Activated CD8-positive, alpha-beta memory T cell treated with anti-CD3 and anti-CD28 coated beads, Interleukin-2, amount 10 ng/mL, durations not matched to agents 7 days and 5 days (primary cell): Measurements from ENCODE around the gene CCDC181. TPM values are rescaled to one million over a fixed set of nuclear protein-coding genes. Genes with fewer than 3 reads are reported as not detected.

Experiments
- ATAC-seq: fragments of 150-1000 bp; cut with Tn5 transposase; one replicate; pipeline ENCODE4 v1.10.0; 2021; ENCODE audit warnings: moderate library complexity
- CTCF ChIA-PET: fragments of 350-600 bp; sonication (Branson Sonifier 250); formaldehyde crosslinking; loops from one replicate; lab custom pipeline; 2021; ENCODE audit warnings: antibody characterized with exemption; lab: Charles Lee
- DNase-seq: peaks from one replicate; pipeline ENCODE4 v3.0.0-alpha.2; 2020
- H3K27ac Mint-ChIP-seq: one replicate; pipeline ENCODE4 v1.8.0; 2021; ENCODE audit warnings: mild to moderate bottlenecking, mixed read lengths
- H3K27me3 Mint-ChIP-seq: one replicate; pipeline ENCODE4 v1.8.0; 2021; ENCODE audit warnings: mixed read lengths
- H3K36me3 Mint-ChIP-seq: one replicate; pipeline ENCODE4 v1.8.0; 2021; ENCODE audit warnings: mild to moderate bottlenecking, mixed read lengths
- H3K4me1 Mint-ChIP-seq: one replicate; pipeline ENCODE4 v1.8.0; 2021; ENCODE audit warnings: mixed read lengths
- H3K4me3 Mint-ChIP-seq: one replicate; pipeline ENCODE4 v1.8.0; 2021; ENCODE audit warnings: mild to moderate bottlenecking, moderate library complexity, mixed read lengths
- H3K9me3 Mint-ChIP-seq: one replicate; pipeline ENCODE4 v1.8.0; 2022; ENCODE audit warnings: low read depth, mixed read lengths
- total RNA-seq, 2 experiments: library from RNA; stranded (reverse); gene quantifications; one replicate each; pipeline ENCODE4 v1.2.3, GENCODE V29; 2021

CCDC181 gene
- total RNA-seq, 2 experiments from 2014 or later = 0.19 TPM; not detected in 1

DNA sequence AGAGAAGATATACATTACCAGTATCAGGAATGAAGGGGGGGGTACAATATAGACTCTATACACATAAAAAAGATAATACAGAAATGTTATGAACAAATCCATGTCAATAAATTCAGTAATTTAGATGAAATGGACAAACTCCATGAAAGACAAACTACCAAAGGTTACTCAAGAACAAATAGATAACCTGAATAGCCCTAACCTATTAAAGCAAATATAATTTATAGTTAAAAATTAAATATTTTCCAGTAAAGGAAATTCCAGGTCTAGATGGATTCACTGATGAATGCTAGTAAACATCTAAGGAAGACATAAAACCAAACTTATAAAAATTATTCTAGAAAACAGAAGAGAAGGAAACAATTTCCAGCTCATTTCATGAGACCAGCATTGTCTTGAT, 46.1 kb downstream of the CCDC181 start:
- Mint-ChIP-seq H3K4me1 (peaks cover 3% of the 10 kb centered on the region), H3K36me3 (peaks cover 52% of the 10 kb centered on the region), H3K4me3 (no peak overlapping the region), H3K9me3 (no peaks in the 10 kb centered on the region), H3K27me3 (no peaks in the 10 kb centered on the region), H3K27ac (no peak overlapping the region)
- DNase-seq (no peak), ATAC-seq (no peak)
- CTCF ChIA-PET = no interaction called here

DNA sequence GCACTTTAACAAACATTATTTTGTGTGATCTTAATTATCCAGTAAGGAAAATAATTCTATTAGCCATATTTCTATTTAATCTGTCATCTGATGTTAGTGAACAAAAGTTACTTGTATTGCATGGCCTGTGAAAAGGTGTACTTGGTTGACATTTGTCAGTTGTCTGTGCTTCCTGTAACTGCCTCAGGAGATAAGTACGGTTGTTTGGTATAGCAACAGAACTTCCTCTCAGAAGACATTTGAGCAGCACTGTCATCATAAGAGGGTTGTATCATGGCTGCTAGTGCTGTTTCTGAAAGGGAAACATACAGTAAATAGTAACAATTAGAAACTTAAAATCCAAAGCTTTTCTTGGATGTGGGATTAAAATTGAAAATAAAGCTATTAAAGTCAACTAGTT, 55.9 kb downstream of the CCDC181 start:
- Mint-ChIP-seq H3K4me1 (peaks cover 31% of the 10 kb centered on the region), H3K36me3 (peaks cover 37% of the 10 kb centered on the region), H3K9me3 (no peaks in the 10 kb centered on the region), H3K27ac (peak overlapping the region; percentile 78), H3K4me3 (peak overlapping the region; percentile 64), H3K27me3 (no peaks in the 10 kb centered on the region)
- CTCF ChIA-PET = no interaction called here
- no peak for ATAC-seq
- DNase-seq = no peak

DNA sequence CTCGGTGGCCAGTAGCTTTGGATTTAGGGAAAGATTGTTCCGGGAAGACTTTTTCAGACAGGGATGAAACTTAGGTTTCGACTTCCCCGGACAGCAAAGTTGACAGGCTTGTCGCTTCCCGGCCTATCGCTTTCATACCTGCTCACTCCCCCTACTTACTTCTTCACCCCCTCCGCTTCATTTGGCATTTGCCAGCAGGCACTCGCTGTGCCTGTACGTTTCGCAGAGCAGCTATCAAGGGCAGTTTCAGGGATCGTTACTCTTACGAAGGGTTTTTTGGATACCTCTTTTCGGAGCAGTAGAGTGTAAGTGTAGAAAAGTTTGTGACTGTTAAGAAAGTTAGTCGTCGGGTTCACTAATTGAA, 58.9 kb downstream of the CCDC181 start:
- Mint-ChIP-seq H3K36me3 (peaks cover 34% of the 10 kb centered on the region), H3K27ac (no peak overlapping the region), H3K9me3 (peaks cover 4% of the 10 kb centered on the region), H3K4me1 (peaks cover 30% of the 10 kb centered on the region), H3K4me3 (no peak overlapping the region), H3K27me3 (no peaks in the 10 kb centered on the region)
- peak; percentile 21 for ATAC-seq
- DNase-seq = peak; percentile 70
- CTCF ChIA-PET = interaction anchor here (1.0 kb wide), 1 partner anchor 25 kb away, joined by 4 read pairs; no protein-coding TSS in a partner anchor

DNA sequence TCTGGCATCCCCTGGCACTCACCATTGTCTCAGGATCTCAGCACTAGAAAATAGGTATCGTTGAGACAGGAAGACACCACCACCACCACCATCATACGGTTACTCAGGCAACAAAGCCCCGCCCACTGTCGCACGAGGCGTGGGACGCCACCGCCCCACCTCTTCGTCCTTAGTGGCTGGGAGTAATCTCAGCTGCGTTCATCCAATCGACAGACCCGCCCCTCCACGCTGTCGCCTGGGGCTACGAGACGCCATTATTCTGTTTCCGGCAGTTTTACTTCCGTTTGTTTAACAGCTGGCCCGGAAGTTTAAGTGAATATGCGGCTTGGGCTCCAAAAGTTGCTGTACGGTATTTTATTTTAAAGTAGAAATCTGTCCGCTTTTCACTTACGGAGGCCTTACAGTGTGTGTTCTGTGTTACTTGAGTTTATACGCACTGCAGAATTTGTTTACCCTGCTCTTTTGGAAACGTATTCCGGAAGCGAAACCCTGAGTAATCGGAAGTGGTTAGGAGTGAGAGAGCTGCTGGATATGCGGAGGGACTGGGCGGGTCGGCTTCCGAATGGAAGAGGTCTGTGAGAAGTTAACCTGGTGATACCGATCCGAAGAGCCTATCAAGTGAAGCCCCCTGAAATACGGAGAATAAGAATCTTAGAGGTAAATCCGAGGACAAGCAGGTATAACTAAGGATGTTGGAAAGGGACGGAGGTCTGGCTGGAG, 59.4 kb downstream of the CCDC181 start, which contains the start of the genes BLZF1 and NME7:
TSS of gene BLZF1 (plus strand) at position 510 of the 720 bp plus-strand sequence. CDS start 1,328 bp downstream, outside the sequence.
TSS of gene NME7 (minus strand) at position 112 of the 720 bp plus-strand sequence. CDS start at position 25, 87 bp downstream.
- Mint-ChIP-seq H3K9me3 (peaks cover 4% of the 10 kb centered on the region), H3K36me3 (peaks cover 28% of the 10 kb centered on the region), H3K27ac (no peak within 1 kb of the TSS), H3K4me1 (peaks cover 27% of the 10 kb centered on the region), H3K4me3 (no peak within 1 kb of the TSS), H3K27me3 (no peaks in the 10 kb centered on the region)
- DNase-seq (peak; percentile 99), ATAC-seq (peak; percentile 91)
- CTCF ChIA-PET = interaction anchor here (0.7 to 1.5 kb wide), 4 partner anchors 12 to 1025 kb away, joined by 3 to 6 read pairs (median 4); no protein-coding TSS in a partner anchor

DNA sequence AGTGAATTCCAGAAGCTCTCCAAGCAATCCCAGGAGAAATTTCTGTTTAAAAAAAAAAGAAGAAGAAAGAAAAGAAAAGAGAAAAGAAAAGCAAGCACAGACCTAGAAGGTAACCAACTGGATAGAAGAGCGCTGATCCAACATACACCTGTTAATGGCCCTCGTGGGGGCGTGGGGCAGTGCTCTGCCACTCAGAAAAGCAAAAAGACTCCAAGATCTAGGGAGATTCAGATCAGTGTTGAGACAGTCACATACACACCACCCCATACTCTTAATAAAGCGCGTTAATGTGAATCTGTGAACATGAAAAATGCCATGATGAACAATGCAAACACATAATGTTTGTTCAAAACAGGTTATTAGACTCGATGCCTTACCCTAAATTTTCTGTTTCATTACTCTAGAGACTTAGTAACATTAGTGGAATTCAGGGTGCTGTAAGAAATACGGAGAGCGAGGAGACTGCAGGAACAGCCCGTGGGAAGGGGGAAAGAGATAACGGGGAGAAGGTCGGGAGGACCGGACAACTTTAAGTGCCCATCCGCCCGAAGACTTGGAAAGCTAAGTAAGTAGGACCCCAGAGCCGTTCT, 60.1 kb downstream of the CCDC181 start:
- DNase-seq (no peak), ATAC-seq (no peak)
- CTCF ChIA-PET = interaction anchor here (0.7 to 1.5 kb wide), 4 partner anchors 12 to 1025 kb away, joined by 3 to 6 read pairs (median 4); no protein-coding TSS in a partner anchor
- H3K27ac Mint-ChIP-seq = no peak overlapping the region
- H3K27me3 Mint-ChIP-seq = no peaks in the 10 kb centered on the region
- peaks cover 4% of the 10 kb centered on the region for H3K9me3 Mint-ChIP-seq
- peaks cover 33% of the 10 kb centered on the region for H3K36me3 Mint-ChIP-seq
- H3K4me3 Mint-ChIP-seq = no peak overlapping the region
- peaks cover 32% of the 10 kb centered on the region for H3K4me1 Mint-ChIP-seq

DNA sequence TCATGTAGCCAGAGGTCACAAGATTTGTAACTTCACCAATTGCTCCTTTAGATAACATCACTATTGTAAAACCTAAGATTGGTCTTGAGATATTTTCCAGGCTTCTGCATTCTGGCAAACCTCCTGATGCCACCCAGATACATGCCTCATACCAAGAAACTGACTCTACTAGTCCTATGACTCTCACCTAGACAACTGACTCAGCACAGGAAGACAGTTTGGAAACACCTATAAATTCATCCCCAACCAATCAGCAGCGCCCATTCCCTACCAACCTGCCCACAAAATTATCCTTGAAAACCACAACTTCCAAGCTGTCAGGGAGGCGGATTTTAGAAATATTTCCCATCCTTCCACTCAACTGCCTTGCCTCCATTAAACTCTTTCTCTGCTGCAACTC, 62.3 kb downstream of the CCDC181 start:
- ATAC-seq (no peak), DNase-seq (peak; percentile 45)
- peaks cover 4% of the 10 kb centered on the region for H3K9me3 Mint-ChIP-seq
- CTCF ChIA-PET = interaction anchor here (0.6 kb wide), 1 partner anchor 761 kb away, joined by 3 read pairs; no protein-coding TSS in a partner anchor
- peaks cover 19% of the 10 kb centered on the region for H3K36me3 Mint-ChIP-seq
- H3K4me1 Mint-ChIP-seq = peaks cover 25% of the 10 kb centered on the region
- H3K27me3 Mint-ChIP-seq = no peaks in the 10 kb centered on the region
- no peak overlapping the region for H3K27ac Mint-ChIP-seq
- peak overlapping the region; percentile 4 for H3K4me3 Mint-ChIP-seq

DNA sequence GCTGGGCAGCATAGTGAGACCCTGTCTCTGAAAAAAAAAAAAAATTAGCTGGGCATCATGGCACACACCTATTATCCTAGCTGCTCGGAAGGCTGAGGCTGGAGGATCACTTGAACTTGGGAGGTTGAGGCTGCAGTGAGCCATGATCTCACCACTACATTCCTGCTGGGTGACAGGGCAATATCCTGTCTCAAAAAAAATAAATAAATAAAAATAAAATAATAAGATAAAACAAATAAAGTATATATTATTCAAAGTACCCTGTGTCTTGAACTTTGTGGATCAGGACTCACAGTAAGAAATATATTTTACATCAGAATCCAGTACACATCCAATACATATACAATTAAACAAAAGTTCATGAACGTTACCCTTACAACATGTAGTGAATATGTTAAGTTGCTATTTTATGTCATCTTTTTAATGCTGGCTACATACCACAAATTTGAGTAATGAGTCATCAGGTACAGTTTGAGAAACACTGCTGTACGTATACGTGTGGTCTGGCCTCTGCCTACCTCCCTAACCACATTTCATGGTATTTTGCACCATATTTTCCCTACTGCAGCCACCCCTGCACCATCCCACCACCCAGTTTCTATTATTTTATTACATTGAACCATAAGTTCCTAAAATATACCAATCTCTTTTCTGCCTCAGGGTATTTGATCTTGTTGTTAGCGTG, 64.1 kb downstream of the CCDC181 start:
- H3K9me3 Mint-ChIP-seq = peaks cover 4% of the 10 kb centered on the region
- no peaks in the 10 kb centered on the region for H3K27me3 Mint-ChIP-seq
- H3K4me3 Mint-ChIP-seq = peak overlapping the region; percentile 30
- H3K4me1 Mint-ChIP-seq = peaks cover 22% of the 10 kb centered on the region
- DNase-seq (peak; percentile 70), ATAC-seq (peak; percentile 28)
- peaks cover 13% of the 10 kb centered on the region for H3K36me3 Mint-ChIP-seq
- CTCF ChIA-PET = interaction anchor here (2.3 kb wide), 1 partner anchor 15 kb away, joined by 13 read pairs; no protein-coding TSS in a partner anchor
- peak overlapping the region; percentile 84 for H3K27ac Mint-ChIP-seq

DNA sequence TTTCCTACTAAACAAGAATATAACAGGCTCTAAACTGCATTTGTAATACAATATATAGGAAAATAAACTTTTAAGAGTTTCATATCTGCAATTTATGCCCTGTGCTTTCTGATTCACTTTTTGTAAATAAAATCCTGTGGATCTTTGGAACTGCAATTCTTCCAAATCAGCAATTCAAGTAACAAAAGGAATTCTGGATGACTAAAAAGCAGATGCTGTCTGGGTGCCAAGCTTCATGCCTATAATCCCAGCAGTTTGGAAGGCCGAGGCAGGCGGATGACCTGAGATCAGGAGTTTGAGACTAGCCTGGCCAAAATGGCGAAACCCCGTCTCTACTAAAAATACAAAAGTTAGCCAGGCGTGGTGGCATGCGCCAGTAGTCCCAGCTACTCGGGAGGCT, 66.0 kb downstream of the CCDC181 start:
- Mint-ChIP-seq H3K36me3 (peaks cover 13% of the 10 kb centered on the region), H3K27me3 (no peaks in the 10 kb centered on the region), H3K4me1 (peaks cover 22% of the 10 kb centered on the region), H3K27ac (peak overlapping the region; percentile 11), H3K4me3 (no peak overlapping the region), H3K9me3 (peaks cover 4% of the 10 kb centered on the region)
- CTCF ChIA-PET = interaction anchor here (1.7 to 2.3 kb wide), 2 partner anchors 13 to 1019 kb away, joined by 5 to 13 read pairs; no protein-coding TSS in a partner anchor
- DNase-seq (no peak), ATAC-seq (no peak)

DNA sequence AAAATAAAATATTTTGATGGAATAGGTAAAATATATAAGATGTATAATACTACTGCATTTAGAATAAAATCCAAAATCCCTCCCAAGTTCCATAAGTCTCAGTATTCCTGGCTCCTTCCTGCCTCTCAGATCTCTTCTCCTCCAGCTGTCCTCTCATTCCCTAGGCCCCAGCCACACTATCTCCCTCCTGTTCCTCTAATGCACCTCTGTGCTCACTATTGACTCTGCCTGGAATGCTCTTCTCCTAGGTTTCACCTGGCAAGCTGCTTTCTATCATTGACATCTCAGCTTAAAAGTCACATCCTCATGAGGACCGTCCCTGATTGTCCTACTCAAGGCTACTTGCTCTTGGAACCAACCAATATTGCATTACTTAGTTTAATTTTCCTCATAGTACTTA, 66.9 kb downstream of the CCDC181 start:
- CTCF ChIA-PET = interaction anchor here (1.3 kb wide), 1 partner anchor 12 kb away, joined by 10 read pairs; no protein-coding TSS in a partner anchor
- no peak for DNase-seq
- H3K9me3 Mint-ChIP-seq = peaks cover 4% of the 10 kb centered on the region
- H3K4me1 Mint-ChIP-seq = peaks cover 22% of the 10 kb centered on the region
- peaks cover 13% of the 10 kb centered on the region for H3K36me3 Mint-ChIP-seq
- ATAC-seq = no peak
- H3K4me3 Mint-ChIP-seq = no peak overlapping the region
- no peak overlapping the region for H3K27ac Mint-ChIP-seq
- no peaks in the 10 kb centered on the region for H3K27me3 Mint-ChIP-seq

DNA sequence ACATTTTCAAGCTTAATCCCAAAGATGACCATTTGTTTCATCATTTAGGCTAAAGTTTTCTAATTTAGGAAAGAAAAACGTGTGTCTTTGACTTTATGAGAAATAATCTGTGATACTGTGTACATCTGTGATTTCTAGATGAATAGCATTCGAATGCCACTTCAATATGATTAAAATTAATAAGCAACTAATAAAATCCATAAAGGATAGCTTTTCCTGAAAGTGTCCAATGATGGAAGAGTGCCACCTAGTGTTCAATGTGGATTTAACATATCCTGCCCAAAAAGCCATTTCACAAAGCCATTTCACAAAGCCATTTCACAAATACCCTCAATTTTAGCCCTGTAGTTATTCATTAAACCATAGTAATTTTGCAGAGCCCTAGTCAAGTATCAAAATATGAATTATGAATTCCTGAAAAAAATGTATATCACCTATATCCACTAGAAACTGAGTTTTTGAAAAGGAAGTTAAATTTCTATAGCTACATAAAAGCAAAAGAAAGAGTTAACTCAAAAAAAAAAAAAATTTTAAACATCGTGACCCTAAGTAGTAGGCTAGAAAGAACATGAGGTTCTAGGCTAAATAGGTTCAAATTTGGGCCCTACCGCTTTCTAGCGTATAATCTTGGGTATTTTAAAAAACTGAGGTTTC, 78.8 kb downstream of the CCDC181 start:
- CTCF ChIA-PET = interaction anchor here (0.7 to 4.1 kb wide), 21 partner anchors 9 to 1113 kb away, joined by 3 to 39 read pairs (median 3); no protein-coding TSS in a partner anchor
- no peaks in the 10 kb centered on the region for H3K27me3 Mint-ChIP-seq
- DNase-seq (no peak), ATAC-seq (no peak)
- H3K4me1 Mint-ChIP-seq = peaks cover 17% of the 10 kb centered on the region
- H3K27ac Mint-ChIP-seq = no peak overlapping the region
- no peak overlapping the region for H3K4me3 Mint-ChIP-seq
- H3K36me3 Mint-ChIP-seq = peaks cover 18% of the 10 kb centered on the region
- H3K9me3 Mint-ChIP-seq = no peaks in the 10 kb centered on the region

DNA sequence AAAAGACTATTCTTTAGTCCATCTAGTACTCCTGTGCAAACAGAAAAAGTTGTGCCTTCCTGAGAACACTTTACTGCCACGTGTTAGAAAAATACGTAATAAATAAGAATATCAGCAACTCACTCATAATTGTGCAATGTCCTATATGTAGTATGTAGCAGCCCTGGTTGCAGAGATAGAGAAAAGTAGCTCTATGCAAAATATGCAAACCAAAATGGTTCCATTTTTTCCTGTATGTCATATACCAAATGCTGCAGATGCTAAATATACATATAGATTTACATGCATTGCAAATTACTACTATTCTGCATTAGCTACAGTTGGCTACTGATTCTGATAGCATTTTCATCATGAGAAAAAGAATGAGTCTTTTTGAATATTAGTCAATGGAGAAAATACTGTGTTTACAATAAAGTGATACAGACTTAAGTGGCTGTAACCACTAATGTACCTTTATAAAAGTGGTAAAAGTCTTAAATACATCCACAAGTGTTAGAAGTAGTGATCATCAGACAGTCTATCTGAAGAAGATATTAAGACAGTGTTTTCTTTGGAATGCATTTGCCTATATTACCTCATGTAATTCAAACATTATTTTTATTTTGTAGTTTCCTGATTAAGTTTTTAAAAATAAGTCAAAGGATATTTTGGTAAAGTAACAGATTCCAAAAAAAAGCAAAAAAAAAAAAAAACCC, 79.4 kb downstream of the CCDC181 start:
- Mint-ChIP-seq H3K27ac (no peak overlapping the region), H3K36me3 (peaks cover 13% of the 10 kb centered on the region), H3K27me3 (no peaks in the 10 kb centered on the region), H3K4me1 (peaks cover 17% of the 10 kb centered on the region), H3K9me3 (no peaks in the 10 kb centered on the region), H3K4me3 (no peak overlapping the region)
- no peak for DNase-seq
- no peak for ATAC-seq
- CTCF ChIA-PET = interaction anchor here (0.7 to 4.1 kb wide), 19 partner anchors 8 to 1113 kb away, joined by 3 to 39 read pairs (median 4); no protein-coding TSS in a partner anchor

DNA sequence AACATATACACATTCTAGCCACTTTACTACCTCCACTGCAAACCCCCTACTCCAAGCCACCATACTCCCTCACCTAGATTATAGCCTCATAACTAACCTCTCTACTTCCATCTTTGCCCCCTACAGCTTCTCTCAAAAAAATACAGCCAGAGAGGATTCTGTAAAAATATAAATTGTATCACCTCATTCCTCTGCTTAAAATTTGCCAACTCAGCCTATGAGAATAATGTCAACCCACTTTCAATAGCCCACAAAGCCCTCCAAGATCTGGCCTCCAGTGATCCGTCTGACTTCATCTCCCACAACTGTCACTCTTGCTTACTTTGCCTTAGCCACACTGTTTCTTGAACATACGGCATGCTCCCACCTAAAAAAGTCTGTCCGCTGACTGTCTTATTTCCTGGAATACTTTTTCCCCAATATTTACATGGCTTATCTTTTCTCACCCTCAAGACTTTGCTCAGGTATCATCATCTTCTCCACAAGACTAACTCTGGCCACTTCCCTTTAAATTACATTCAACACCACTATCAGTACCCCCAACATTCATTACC, 81.2 kb downstream of the CCDC181 start:
- Mint-ChIP-seq H3K27me3 (no peaks in the 10 kb centered on the region), H3K36me3 (peaks cover 6% of the 10 kb centered on the region), H3K27ac (no peak overlapping the region), H3K4me1 (peaks cover 4% of the 10 kb centered on the region), H3K4me3 (no peak overlapping the region), H3K9me3 (no peaks in the 10 kb centered on the region)
- CTCF ChIA-PET = interaction anchor here (3.6 to 4.1 kb wide), 2 partner anchors 16 to 742 kb away, joined by 13 to 39 read pairs; no protein-coding TSS in a partner anchor
- ATAC-seq = no peak
- no peak for DNase-seq
